ENCODE measurements around the gene TUBB6. TPM values are rescaled to one million over a fixed set of nuclear protein-coding genes. Genes with fewer than 3 reads are reported as not detected.

The TUBB6 gene
- total and polyA plus RNA-seq, 2 experiments from 2014 or later: 148 to 329 TPM

DNA sequence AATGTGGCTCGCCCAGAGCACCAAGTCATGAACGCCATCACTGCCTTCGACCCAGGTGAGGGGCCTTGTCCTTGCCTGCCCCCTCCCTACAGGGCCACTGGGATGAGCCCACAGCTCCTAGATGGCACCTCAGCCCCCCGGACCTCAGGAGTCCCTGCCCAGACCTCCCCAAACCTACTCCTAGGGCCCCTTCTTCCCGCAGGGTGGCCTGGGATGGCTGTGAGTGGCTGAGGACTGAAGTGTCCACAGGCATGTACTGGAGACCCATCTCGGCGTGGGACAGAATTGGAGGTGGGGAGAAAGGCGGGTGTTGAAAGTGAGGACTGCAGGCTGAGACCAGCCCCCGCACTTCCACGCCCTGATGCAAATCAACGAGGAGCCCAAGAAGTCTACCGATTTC, 2.8 kb upstream of the TUBB6 start:
- Mint-ChIP-seq H3K27me3 (ENCODE audit: insufficient read depth, low read depth, poor library complexity) (peaks cover 40% of the 10 kb centered on the region), H3K36me3 (ENCODE audit: low read depth) (peaks cover 10% of the 10 kb centered on the region), H3K4me1 (peaks cover 34% of the 10 kb centered on the region), H3K9me3 (peaks cover 4% of the 10 kb centered on the region; the same call in 1 of the 3 replicates), H3K27ac (no peak overlapping the region), H3K4me3 (no peak overlapping the region)
- no peak overlapping the region; the same call in 1 of the 2 replicates for H3K4me2 ChIP-seq
- H2AFZ ChIP-seq: no peak overlapping the region
- H3K79me2 ChIP-seq (replicated peaks; ENCODE audit: insufficient read depth): peaks cover 17% of the 10 kb centered on the region
- TF ChIP-seq CREB1 (CRISPR knock-in tag; IDR thresholded peaks at IDR 0.05; ENCODE audit: low read depth) (no peak), ZNF462 (CRISPR knock-in tag; IDR thresholded peaks at IDR 0.05) (no peak), EZH2 (IDR thresholded peaks at IDR 0.05; ENCODE audit: low read depth, unreplicated experiment) (no peak), REST (IDR thresholded peaks at IDR 0.05; ENCODE audit: unreplicated experiment) (no peak), STAT1 (IDR thresholded peaks at IDR 0.05; ENCODE audit: unreplicated experiment) (no peak), JUNB (IDR thresholded peaks at IDR 0.05; ENCODE audit: unreplicated experiment) (no peak), POLR2AphosphoS5 (IDR thresholded peaks at IDR 0.05; ENCODE audit: low read depth) (no peak), EZH2phosphoT487 (IDR thresholded peaks at IDR 0.05; ENCODE audit: unreplicated experiment) (no peak), ZNF114 (CRISPR knock-in tag; IDR thresholded peaks at IDR 0.05) (no peak), NANOG (IDR thresholded peaks at IDR 0.05; ENCODE audit: borderline replicate concordance) (no peak), ZNF331 (CRISPR knock-in tag; IDR thresholded peaks at IDR 0.05; ENCODE audit: low read depth) (no peak)
- TF ChIP-seq, protein P1, sequence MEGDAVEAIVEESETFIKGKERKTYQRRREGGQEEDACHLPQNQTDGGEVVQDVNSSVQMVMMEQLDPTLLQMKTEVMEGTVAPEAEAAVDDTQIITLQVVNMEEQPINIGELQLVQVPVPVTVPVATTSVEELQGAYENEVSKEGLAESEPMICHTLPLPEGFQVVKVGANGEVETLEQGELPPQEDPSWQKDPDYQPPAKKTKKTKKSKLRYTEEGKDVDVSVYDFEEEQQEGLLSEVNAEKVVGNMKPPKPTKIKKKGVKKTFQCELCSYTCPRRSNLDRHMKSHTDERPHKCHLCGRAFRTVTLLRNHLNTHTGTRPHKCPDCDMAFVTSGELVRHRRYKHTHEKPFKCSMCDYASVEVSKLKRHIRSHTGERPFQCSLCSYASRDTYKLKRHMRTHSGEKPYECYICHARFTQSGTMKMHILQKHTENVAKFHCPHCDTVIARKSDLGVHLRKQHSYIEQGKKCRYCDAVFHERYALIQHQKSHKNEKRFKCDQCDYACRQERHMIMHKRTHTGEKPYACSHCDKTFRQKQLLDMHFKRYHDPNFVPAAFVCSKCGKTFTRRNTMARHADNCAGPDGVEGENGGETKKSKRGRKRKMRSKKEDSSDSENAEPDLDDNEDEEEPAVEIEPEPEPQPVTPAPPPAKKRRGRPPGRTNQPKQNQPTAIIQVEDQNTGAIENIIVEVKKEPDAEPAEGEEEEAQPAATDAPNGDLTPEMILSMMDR (conservative IDR thresholded peaks at IDR 0.05; ENCODE audit: low read depth in 2 of 2): no peak
- TF ChIP-seq, protein P2, sequence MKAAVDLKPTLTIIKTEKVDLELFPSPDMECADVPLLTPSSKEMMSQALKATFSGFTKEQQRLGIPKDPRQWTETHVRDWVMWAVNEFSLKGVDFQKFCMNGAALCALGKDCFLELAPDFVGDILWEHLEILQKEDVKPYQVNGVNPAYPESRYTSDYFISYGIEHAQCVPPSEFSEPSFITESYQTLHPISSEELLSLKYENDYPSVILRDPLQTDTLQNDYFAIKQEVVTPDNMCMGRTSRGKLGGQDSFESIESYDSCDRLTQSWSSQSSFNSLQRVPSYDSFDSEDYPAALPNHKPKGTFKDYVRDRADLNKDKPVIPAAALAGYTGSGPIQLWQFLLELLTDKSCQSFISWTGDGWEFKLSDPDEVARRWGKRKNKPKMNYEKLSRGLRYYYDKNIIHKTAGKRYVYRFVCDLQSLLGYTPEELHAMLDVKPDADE (IDR thresholded peaks at IDR 0.05): no peak
- peaks cover 32% of the 10 kb centered on the region for H3K27me3 ChIP-seq (ENCODE audit: insufficient read depth)
- H3K4me1 ChIP-seq (ENCODE audit: insufficient read depth): peaks cover 28% of the 10 kb centered on the region
- H3K27ac ChIP-seq (ENCODE audit: low read depth): no peak overlapping the region
- no peaks in the 10 kb centered on the region for H3K9me2 ChIP-seq (ENCODE audit: insufficient read depth)
- DNase-seq (ENCODE audit: low spot score) (no peak), ATAC-seq (no peak)
- no peaks in the 10 kb centered on the region; the same call in 1 of the 2 replicates for H4K20me1 ChIP-seq (replicated peaks; ENCODE audit: insufficient read depth)
- peaks cover 4% of the 10 kb centered on the region; the same call in 1 of the 2 replicates for H3K36me3 ChIP-seq (ENCODE audit: insufficient read depth)
- peaks cover 21% of the 10 kb centered on the region for H3F3A ChIP-seq (replicated peaks; ENCODE audit: low read depth)
- no peak overlapping the region for H3K4me3 ChIP-seq
